GM18873 (cell line): ENCODE measurements around the gene RALGDS.

ENCODE experiments used
- ATAC-seq: cut with Tn5 transposase; IDR thresholded peaks from one replicate; pipeline ENCODE4 v1.9.1; 2021; ENCODE audit warnings: mild to moderate bottlenecking, moderate library complexity, moderate number of reproducible peaks; ENCODE audit not compliant: unreplicated experiment, low FRiP score

Gene RALGDS

GRCh38 chr9:133120501-133121197, 391 bp downstream of the RALGDS start:
- no peak for ATAC-seq

GRCh38 chr9:133119846-133120500, 1.1 kb downstream of the RALGDS start:
- no peak for ATAC-seq

GRCh38 chr9:133119103-133119845, 1.8 kb downstream of the RALGDS start:
- ATAC-seq: no peak

GRCh38 chr9:133118568-133118967, 2.5 kb downstream of the RALGDS start:
- ATAC-seq: no peak

GRCh38 chr9:133118179-133118520, 2.9 kb downstream of the RALGDS start:
- ATAC-seq: no peak

GRCh38 chr9:133117271-133118178, 3.5 kb downstream of the RALGDS start:
- no peak for ATAC-seq

- no peak for ATAC-seq
Observed at GRCh38 chr9:133116346-133117231, 4.5 kb downstream of the RALGDS start.

- ATAC-seq: peak; percentile 51
Observed at GRCh38 chr9:133115604-133116345, 5.3 kb downstream of the RALGDS start.

GRCh38 chr9:133114886-133115603, 6.0 kb downstream of the RALGDS start:
- peak; percentile 4 for ATAC-seq

- no peak for ATAC-seq
Observed at GRCh38 chr9:133113949-133114885, 6.8 kb downstream of the RALGDS start.

GRCh38 chr9:133113163-133113948, 7.7 kb downstream of the RALGDS start:
- ATAC-seq: no peak

GRCh38 chr9:133112663-133113026, 8.4 kb downstream of the RALGDS start:
- ATAC-seq: no peak

GRCh38 chr9:133111808-133112662, 9.0 kb downstream of the RALGDS start:
- ATAC-seq: no peak

GRCh38 chr9:133109931-133110650, 10.9 kb downstream of the RALGDS start:
- no peak for ATAC-seq
